Neural progenitor cell (in vitro differentiated cells): ENCODE results near the gene AFMID. TPM values are rescaled to one million over a fixed set of nuclear protein-coding genes. Genes with fewer than 3 reads are reported as not detected.

Source experiments
- DNase-seq: peaks from one replicate; pipeline ENCODE4 v3.0.0-alpha.2; 2016; ENCODE audit warnings: low spot score
- H2AFZ ChIP-seq: fragments of 200-600 bp; sonication (generic); replicated peaks from 2 replicates; pipeline ENCODE4 v1.6.1; 2016; ENCODE audit warnings: antibody characterized with exemption
- H3F3A ChIP-seq: fragments of 200-600 bp; sonication (generic); 2 replicates; pipeline ENCODE4 v1.6.1; 2016; ENCODE audit warnings: antibody characterized with exemption, low read depth
- H3K27ac ChIP-seq: fragments of 200-600 bp; sonication (generic); 2 replicates; pipeline ENCODE4 v1.5.1; 2016; ENCODE audit warnings: mild to moderate bottlenecking
- H3K27me3 ChIP-seq: fragments of 200-600 bp; sonication (generic); 2 replicates; pipeline ENCODE4 v1.6.1; 2016; ENCODE audit warnings: mild to moderate bottlenecking, moderate library complexity
- H3K36me3 ChIP-seq: fragments of 200-600 bp; sonication (generic); 2 replicates; pipeline ENCODE4 v1.5.1; 2016
- H3K4me1 ChIP-seq: fragments of 200-600 bp; sonication (generic); 2 replicates; pipeline ENCODE4 v1.6.1; 2016; ENCODE audit warnings: mixed run types
- H3K4me2 ChIP-seq: fragments of 200-600 bp; sonication (generic); 2 replicates; pipeline ENCODE4 v1.6.1; 2016
- H3K4me3 ChIP-seq: fragments of 200-600 bp; sonication (generic); 2 replicates; pipeline ENCODE4 v1.5.1; 2016
- H3K79me2 ChIP-seq: fragments of 200-600 bp; sonication (generic); 2 replicates; pipeline ENCODE4 v1.6.1; 2016; ENCODE audit warnings: low read depth
- H3K9ac ChIP-seq: fragments of 200-600 bp; sonication (generic); 2 replicates; pipeline ENCODE4 v1.6.1; 2016
- H3K9me3 ChIP-seq: fragments of 200-600 bp; sonication (generic); 2 replicates; pipeline ENCODE4 v1.5.1; 2016; ENCODE audit warnings: low read depth
- H4K20me1 ChIP-seq: fragments of 200-600 bp; sonication (generic); 2 replicates; pipeline ENCODE4 v1.6.1; 2016; ENCODE audit warnings: low read depth
- H3K27ac Mint-ChIP-seq: 3 replicates; pipeline ENCODE4 v1.8.0; 2021; ENCODE audit warnings: mixed read lengths
- H3K27me3 Mint-ChIP-seq: 2 replicates; pipeline ENCODE4 v1.8.0; 2022; ENCODE audit warnings: low read depth, mild to moderate bottlenecking, inconsistent platforms, moderate library complexity, mixed read lengths; ENCODE audit not compliant: insufficient read depth
- H3K36me3 Mint-ChIP-seq: 3 replicates; pipeline ENCODE4 v1.8.0; 2021; ENCODE audit warnings: mixed read lengths
- H3K4me1 Mint-ChIP-seq: 3 replicates; pipeline ENCODE4 v1.8.0; 2021; ENCODE audit warnings: mixed read lengths
- H3K4me3 Mint-ChIP-seq: 3 replicates; pipeline ENCODE4 v1.8.0; 2021; ENCODE audit warnings: mild to moderate bottlenecking, moderate library complexity, mixed read lengths
- H3K9me3 Mint-ChIP-seq: 3 replicates; pipeline ENCODE4 v1.8.0; 2020; ENCODE audit warnings: mixed read lengths
- EZH2 ChIP-seq: fragments of 200-600 bp; sonication (generic); IDR thresholded peaks from 2 replicates; pipeline ENCODE4 v1.6.1; 2017; ENCODE audit warnings: antibody characterized with exemption, mild to moderate bottlenecking, moderate library complexity
- EZH2phosphoT487 ChIP-seq: fragments of 200-600 bp; sonication (generic); IDR thresholded peaks from 2 replicates; pipeline ENCODE4 v1.6.1; 2017; ENCODE audit warnings: antibody characterized with exemption
- total RNA-seq: library from RNA; depleted of rRNA; stranded (reverse); fragments of >200 nt; gene quantifications from 2 replicates; pipeline ENCODE4 v1.2.3, GENCODE V29; 2015; ENCODE audit warnings: low replicate concordance
- TF ChIP-seq, protein P1 (sequence below): fragments of 200-600 bp; sonication (generic); IDR thresholded peaks from 2 replicates; pipeline ENCODE4 v1.5.1; 2017; ENCODE audit warnings: antibody characterized with exemption, mild to moderate bottlenecking

The AFMID gene
- total RNA-seq, 1 donor from 2014 or later = 76.8 TPM

DNA sequence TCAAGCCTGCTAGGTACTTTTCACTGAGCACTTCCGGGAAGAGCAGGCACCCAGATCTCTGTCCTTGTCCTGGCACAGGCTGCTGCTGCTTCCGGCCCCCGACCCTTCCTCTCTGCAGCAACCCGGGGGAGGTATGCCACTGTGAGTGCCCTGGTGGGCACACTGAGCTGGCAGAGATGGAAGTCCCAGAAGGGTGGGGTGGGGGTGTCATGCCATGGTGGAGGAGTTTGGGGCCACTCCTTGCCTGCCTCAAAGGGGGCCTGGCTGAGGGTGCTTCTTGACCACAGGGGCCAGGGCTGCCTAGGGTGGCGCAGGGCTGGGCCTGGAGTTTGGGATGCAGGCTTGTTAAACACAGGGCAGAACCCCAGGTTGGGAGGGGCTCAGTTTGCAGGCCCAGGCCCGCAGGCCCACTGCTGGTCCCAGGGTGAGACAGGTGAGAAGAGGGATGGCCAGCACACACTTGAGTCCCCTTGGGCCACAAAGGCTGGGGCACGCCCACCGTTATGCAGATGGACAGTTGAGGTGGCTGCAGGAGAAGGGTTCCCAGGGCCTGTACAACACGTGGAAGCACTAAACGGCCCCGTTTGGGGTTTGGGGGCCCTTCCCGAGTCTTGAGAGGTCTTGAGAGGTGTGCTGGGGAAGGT, 53.0 kb downstream of the AFMID start:
- Histone ChIP-seq H3K79me2 (no peaks in the 10 kb centered on the region), H3K27me3 (no peaks in the 10 kb centered on the region), H3K36me3 (no peaks in the 10 kb centered on the region), H3K27ac (no peak overlapping the region), H3K4me1 (no peaks in the 10 kb centered on the region), H4K20me1 (no peaks in the 10 kb centered on the region), H2AFZ (no peak overlapping the region), H3K9ac (no peak overlapping the region), H3F3A (no peaks in the 10 kb centered on the region), H3K4me3 (no peak overlapping the region), H3K4me2 (no peak overlapping the region), H3K9me3 (no peaks in the 10 kb centered on the region)
- TF ChIP-seq EZH2 (no peak), EZH2phosphoT487 (no peak)
- TF ChIP-seq, protein P1, sequence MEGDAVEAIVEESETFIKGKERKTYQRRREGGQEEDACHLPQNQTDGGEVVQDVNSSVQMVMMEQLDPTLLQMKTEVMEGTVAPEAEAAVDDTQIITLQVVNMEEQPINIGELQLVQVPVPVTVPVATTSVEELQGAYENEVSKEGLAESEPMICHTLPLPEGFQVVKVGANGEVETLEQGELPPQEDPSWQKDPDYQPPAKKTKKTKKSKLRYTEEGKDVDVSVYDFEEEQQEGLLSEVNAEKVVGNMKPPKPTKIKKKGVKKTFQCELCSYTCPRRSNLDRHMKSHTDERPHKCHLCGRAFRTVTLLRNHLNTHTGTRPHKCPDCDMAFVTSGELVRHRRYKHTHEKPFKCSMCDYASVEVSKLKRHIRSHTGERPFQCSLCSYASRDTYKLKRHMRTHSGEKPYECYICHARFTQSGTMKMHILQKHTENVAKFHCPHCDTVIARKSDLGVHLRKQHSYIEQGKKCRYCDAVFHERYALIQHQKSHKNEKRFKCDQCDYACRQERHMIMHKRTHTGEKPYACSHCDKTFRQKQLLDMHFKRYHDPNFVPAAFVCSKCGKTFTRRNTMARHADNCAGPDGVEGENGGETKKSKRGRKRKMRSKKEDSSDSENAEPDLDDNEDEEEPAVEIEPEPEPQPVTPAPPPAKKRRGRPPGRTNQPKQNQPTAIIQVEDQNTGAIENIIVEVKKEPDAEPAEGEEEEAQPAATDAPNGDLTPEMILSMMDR = no peak
- Mint-ChIP-seq H3K27ac (no peak overlapping the region), H3K4me1 (peaks cover 7% of the 10 kb centered on the region), H3K27me3 (peaks cover 2% of the 10 kb centered on the region), H3K36me3 (no peaks in the 10 kb centered on the region), H3K9me3 (peaks cover 2% of the 10 kb centered on the region), H3K4me3 (no peak overlapping the region)
- no peak for DNase-seq

DNA sequence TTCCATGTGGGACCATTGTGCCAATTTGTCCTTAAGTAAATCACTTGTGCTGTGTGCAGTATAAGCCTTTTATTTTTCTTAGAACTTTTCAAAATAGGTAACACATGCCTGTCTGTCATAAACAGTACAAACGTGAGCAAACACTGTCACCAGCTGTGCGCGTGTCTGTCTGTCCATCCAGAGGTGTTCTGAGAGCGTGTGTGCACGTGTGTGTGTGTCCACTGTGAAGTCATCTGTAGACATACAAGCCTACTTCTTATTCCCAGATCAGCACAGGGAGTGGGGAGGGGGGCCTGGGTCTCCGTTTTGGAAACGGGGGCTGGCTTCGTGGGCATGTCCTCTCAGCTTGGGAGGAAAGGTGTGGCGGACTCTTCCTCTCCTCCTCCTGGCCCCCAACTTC, 53.7 kb downstream of the AFMID start:
- no peak for DNase-seq
- Histone ChIP-seq H3K36me3 (no peaks in the 10 kb centered on the region), H4K20me1 (no peaks in the 10 kb centered on the region), H3K27me3 (no peaks in the 10 kb centered on the region), H3K79me2 (no peaks in the 10 kb centered on the region), H3K4me1 (no peaks in the 10 kb centered on the region), H3K4me2 (no peak overlapping the region), H3K4me3 (no peak overlapping the region), H3F3A (no peaks in the 10 kb centered on the region), H2AFZ (no peak overlapping the region), H3K9me3 (peaks cover 6% of the 10 kb centered on the region), H3K27ac (no peak overlapping the region), H3K9ac (no peak overlapping the region)
- peak overlapping the region; percentile 15 for H3K4me3 Mint-ChIP-seq
- no peaks in the 10 kb centered on the region for H3K36me3 Mint-ChIP-seq
- TF ChIP-seq, protein P1 = no peak
- no peak for TF ChIP-seq EZH2phosphoT487
- TF ChIP-seq EZH2 = no peak
- peaks cover 7% of the 10 kb centered on the region for H3K4me1 Mint-ChIP-seq
- H3K9me3 Mint-ChIP-seq = peaks cover 5% of the 10 kb centered on the region
- H3K27me3 Mint-ChIP-seq = peaks cover 2% of the 10 kb centered on the region
- peak overlapping the region; percentile 64 for H3K27ac Mint-ChIP-seq

DNA sequence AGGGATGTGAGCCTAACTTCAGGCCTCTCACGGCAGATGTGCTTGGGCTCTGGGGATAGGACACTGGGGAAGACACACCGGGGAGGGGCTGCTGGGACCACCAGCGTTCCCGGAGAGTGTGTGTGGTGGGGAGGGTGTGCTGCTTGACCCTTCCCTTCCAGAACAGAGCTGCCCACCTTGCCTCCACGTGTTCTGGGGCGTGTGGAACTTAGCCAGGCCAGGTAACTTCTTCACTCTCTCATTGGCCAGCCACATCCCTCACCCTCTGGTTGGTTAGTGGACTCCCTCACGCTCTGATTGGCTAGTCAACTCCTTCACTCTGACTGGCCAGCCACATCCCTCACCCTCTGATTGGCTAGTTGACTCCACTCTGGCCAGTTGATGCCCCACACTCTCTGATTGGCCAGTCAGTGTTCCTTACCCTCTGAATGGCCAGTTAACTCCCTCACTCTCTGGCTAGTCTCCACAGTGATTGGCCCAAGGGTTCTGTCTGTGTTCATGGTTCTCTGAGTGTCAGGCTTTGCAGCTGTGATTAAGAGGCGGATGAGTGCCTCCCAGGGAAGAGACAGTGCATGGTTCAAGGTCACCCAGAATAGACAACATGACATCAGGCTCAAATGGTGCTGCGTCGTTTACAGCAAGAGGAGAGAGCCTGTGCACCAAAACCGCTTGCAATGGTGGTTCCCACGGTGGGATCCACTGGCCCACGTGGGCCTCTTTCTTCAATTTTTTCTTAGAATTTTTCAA, 54.3 kb downstream of the AFMID start:
- no peak overlapping the region for H3K27ac ChIP-seq
- H3K27me3 ChIP-seq = no peaks in the 10 kb centered on the region
- Mint-ChIP-seq H3K36me3 (no peaks in the 10 kb centered on the region), H3K27me3 (peaks cover 2% of the 10 kb centered on the region), H3K4me1 (peaks cover 7% of the 10 kb centered on the region), H3K9me3 (peaks cover 5% of the 10 kb centered on the region), H3K4me3 (no peak overlapping the region), H3K27ac (peak overlapping the region; percentile 67)
- H3K9ac ChIP-seq = no peak overlapping the region
- no peak overlapping the region for H3K4me3 ChIP-seq
- no peak overlapping the region for H3K4me2 ChIP-seq
- H3K79me2 ChIP-seq = no peaks in the 10 kb centered on the region
- no peaks in the 10 kb centered on the region for H4K20me1 ChIP-seq
- no peak for DNase-seq
- H3K36me3 ChIP-seq = no peaks in the 10 kb centered on the region
- H3F3A ChIP-seq = no peaks in the 10 kb centered on the region
- H3K4me1 ChIP-seq = no peaks in the 10 kb centered on the region
- no peak for TF ChIP-seq EZH2
- TF ChIP-seq EZH2phosphoT487 = no peak
- TF ChIP-seq, protein P1 = no peak
- H2AFZ ChIP-seq = no peak overlapping the region
- peaks cover 6% of the 10 kb centered on the region for H3K9me3 ChIP-seq
